CD14-positive monocyte (primary cell): Measurements from ENCODE around the gene SPC25. TPM values are rescaled to one million over a fixed set of nuclear protein-coding genes. Genes with fewer than 3 reads are reported as not detected.

Source experiments
- DNase-seq, 3 donors: peaks; one replicate each; pipeline ENCODE4 v3.0.0-alpha.2; 2011 to 2022
- H2AFZ ChIP-seq: 2 replicates; pipeline ENCODE4 v1.6.0; 2012; ENCODE audit warnings: mild to moderate bottlenecking, low read depth, low read length, inconsistent platforms; ENCODE audit not compliant: insufficient read depth, poor library complexity, severe bottlenecking
- H3K27ac ChIP-seq, 2 donors: 1 replicate in 1 of 2; 2 replicates in 1 of 2; pipeline ENCODE4 v1.5.1; 2012 to 2013; ENCODE audit warnings: low read length in 2 of 2, control low read depth in 1 of 2, inconsistent platforms in 1 of 2, low read depth in 1 of 2, mild to moderate bottlenecking in 1 of 2
- H3K27me3 ChIP-seq, 2 donors: one replicate each; pipeline versions ENCODE4 v1.6.0 to v1.6.1; 2011 to 2013; ENCODE audit warnings: low read length in 2 of 2; ENCODE audit not compliant: control insufficient read depth in 2 of 2, insufficient read depth in 2 of 2
- H3K36me3 ChIP-seq, 2 donors: replicated peaks in 1 of 2; 1 replicate in 1 of 2; 2 replicates in 1 of 2; pipeline versions ENCODE4 v1.5.1 to v1.6.1; 2012 to 2013; ENCODE audit warnings: low read length in 2 of 2, control low read depth in 1 of 2, inconsistent platforms in 1 of 2, mild to moderate bottlenecking in 1 of 2; ENCODE audit not compliant: insufficient read depth in 2 of 2, control insufficient read depth in 1 of 2
- H3K4me1 ChIP-seq, 2 donors: 1 replicate in 1 of 2; 2 replicates in 1 of 2; pipeline versions ENCODE4 v1.5.1 to v1.6.1; 2012 to 2013; ENCODE audit warnings: low read length in 2 of 2, control low read depth in 1 of 2, inconsistent platforms in 1 of 2, mild to moderate bottlenecking in 1 of 2, moderate library complexity in 1 of 2; ENCODE audit not compliant: insufficient read depth in 2 of 2, control insufficient read depth in 1 of 2
- H3K4me2 ChIP-seq: replicated peaks from 2 replicates; pipeline ENCODE3; 2012; ENCODE audit warnings: low read length, moderate library complexity, mild to moderate bottlenecking; ENCODE audit not compliant: poor library complexity, severe bottlenecking; ENCODE audit errors: extremely low read depth
- H3K4me3 ChIP-seq, 3 experiments: fragments of 200-600 bp in 1 of 3; sonication (generic) in 1 of 3; replicated peaks in 1 of 3; 1 replicate in 2 of 3; 2 replicates in 1 of 3; pipeline ENCODE4 v1.5.1; 2011 to 2013; ENCODE audit warnings: low read length in 3 of 3, mild to moderate bottlenecking in 3 of 3, control low read depth in 2 of 3, low read depth in 2 of 3, inconsistent platforms in 1 of 3, moderate library complexity in 1 of 3
- H3K79me2 ChIP-seq: 2 replicates; pipeline ENCODE4 v1.6.0; 2012; ENCODE audit warnings: mild to moderate bottlenecking, control low read depth, inconsistent platforms, low read length, moderate library complexity; ENCODE audit not compliant: insufficient read depth
- H3K9ac ChIP-seq: 2 replicates; pipeline ENCODE4 v1.6.0; 2017; ENCODE audit warnings: low read length, mild to moderate bottlenecking; ENCODE audit not compliant: insufficient read depth, poor library complexity, severe bottlenecking
- H3K9me3 ChIP-seq, 2 donors: replicated peaks in 1 of 2; 1 replicate in 1 of 2; 2 replicates in 1 of 2; pipeline versions ENCODE4 v1.5.1 to v1.6.1; 2012 to 2013; ENCODE audit warnings: low read length in 2 of 2, control low read depth in 1 of 2; ENCODE audit not compliant: control insufficient read depth in 1 of 2, insufficient read depth in 1 of 2
- H4K20me1 ChIP-seq: 2 replicates; pipeline ENCODE4 v1.6.0; 2012; ENCODE audit warnings: mild to moderate bottlenecking, low read length, control low read depth, moderate library complexity; ENCODE audit not compliant: insufficient read depth
- H3K27ac Mint-ChIP-seq, 7 donors: one replicate each; pipeline ENCODE4 v1.8.0; 2020; ENCODE audit warnings: mild to moderate bottlenecking in 7 of 7, mixed read lengths in 7 of 7, moderate library complexity in 6 of 7, inconsistent platforms in 2 of 7
- H3K27me3 Mint-ChIP-seq, 3 donors: one replicate each; pipeline ENCODE4 v1.8.0; 2021 to 2022; ENCODE audit warnings: low read depth in 3 of 3, mild to moderate bottlenecking in 3 of 3, mixed read lengths in 3 of 3, moderate library complexity in 3 of 3, inconsistent platforms in 1 of 3
- H3K36me3 Mint-ChIP-seq, 2 donors: one replicate each; pipeline ENCODE4 v1.8.0; 2020; ENCODE audit warnings: mixed read lengths in 2 of 2, inconsistent platforms in 1 of 2, mild to moderate bottlenecking in 1 of 2
- H3K4me1 Mint-ChIP-seq: one replicate; pipeline ENCODE4 v1.8.0; 2020; ENCODE audit warnings: mild to moderate bottlenecking, mixed read lengths
- H3K4me3 Mint-ChIP-seq, 2 donors: one replicate each; pipeline ENCODE4 v1.8.0; 2020; ENCODE audit warnings: mild to moderate bottlenecking in 2 of 2, mixed read lengths in 2 of 2, moderate library complexity in 1 of 2
- H3K9me3 Mint-ChIP-seq, 7 donors: one replicate each; pipeline ENCODE4 v1.8.0; 2020 to 2022; ENCODE audit warnings: mixed read lengths in 7 of 7, mild to moderate bottlenecking in 6 of 7, moderate library complexity in 6 of 7, inconsistent platforms in 2 of 7
- WGBS: methylation state at CpG from one replicate; pipeline ENCODE4 v1.1.5; 2013; ENCODE audit warnings: missing lambda C conversion rate; ENCODE audit not compliant: insufficient coverage; 5-methylcytosine and 5-hydroxymethylcytosine counted together
- intact Hi-C, 2 donors: fragments of 100-400 bp; cut with micrococcal nuclease; formaldehyde crosslinking; loops; one replicate each; pipeline versions ENCODE4 v1.15.0 to v1.15.1; 2023
- polyA plus RNA-seq, 3 donors: library from polyadenylated mRNA; depleted of rRNA in 1 of 3; unstranded in 2 of 3; stranded (reverse) in 1 of 3; fragments of 300-500 nt in 2 of 3; fragments of >200 nt in 1 of 3; fragmentation: Illumina TruSeq in 2 of 3; gene quantifications; 1 replicate in 2 of 3; 2 replicates in 1 of 3; pipeline ENCODE4 v1.2.3, GENCODE V29; 2012 to 2021
- TF ChIP-seq, protein P1 (sequence below): fragments of 200-600 bp; IDR thresholded peaks from one replicate; pipeline ENCODE4 v1.8.0; 2022; ENCODE audit warnings: antibody characterized with exemption, mild to moderate bottlenecking

The SPC25 gene
- polyA plus RNA-seq, 3 donors = not detected

DNA sequence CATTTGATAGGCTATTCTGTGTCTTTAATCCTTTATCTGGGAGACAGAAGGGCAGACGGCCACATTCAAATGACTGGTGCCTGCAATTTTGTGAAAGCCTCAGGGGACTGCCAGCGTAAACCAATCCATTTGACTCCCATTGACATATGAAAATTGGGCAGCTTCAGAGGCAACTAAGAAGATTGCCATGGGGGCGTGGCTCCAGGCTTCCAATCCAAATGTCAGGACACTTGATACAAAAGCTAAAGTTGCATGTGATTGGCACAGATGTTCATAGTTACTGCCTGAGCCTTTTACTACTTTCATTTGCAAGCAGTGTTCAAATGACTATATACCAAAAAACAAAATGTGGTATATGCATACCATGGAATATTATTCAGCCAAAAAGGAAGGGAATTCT is 42.0 kb downstream of the SPC25 start:
- no peak for DNase-seq
- Mint-ChIP-seq H3K4me3 (no peak overlapping the region), H3K4me1 (no peaks in the 10 kb centered on the region), H3K9me3 (no peaks in the 10 kb centered on the region), H3K36me3 (peaks cover 10 to 14% of the 10 kb centered on the region in 2 donors), H3K27me3 (peaks cover 4 to 6% (median 4%) of the 10 kb centered on the region in 3 donors), H3K27ac (no peak overlapping the region)
- Histone ChIP-seq H2AFZ (no peak overlapping the region), H3K9me3 (no peaks in the 10 kb centered on the region), H3K27me3 (no peaks in the 10 kb centered on the region), H3K4me3 (no peak overlapping the region), H4K20me1 (no peaks in the 10 kb centered on the region), H3K27ac (no peak overlapping the region), H3K36me3 (peaks cover 4 to 6% of the 10 kb centered on the region in 2 donors), H3K79me2 (no peaks in the 10 kb centered on the region), H3K4me2 (no peak overlapping the region), H3K9ac (no peak overlapping the region), H3K4me1 (no peaks in the 10 kb centered on the region)
- WGBS = 92% methylated on average over 2 of the region's 3 CpGs
- intact Hi-C loops = no loop called here
- TF ChIP-seq, protein P1, sequence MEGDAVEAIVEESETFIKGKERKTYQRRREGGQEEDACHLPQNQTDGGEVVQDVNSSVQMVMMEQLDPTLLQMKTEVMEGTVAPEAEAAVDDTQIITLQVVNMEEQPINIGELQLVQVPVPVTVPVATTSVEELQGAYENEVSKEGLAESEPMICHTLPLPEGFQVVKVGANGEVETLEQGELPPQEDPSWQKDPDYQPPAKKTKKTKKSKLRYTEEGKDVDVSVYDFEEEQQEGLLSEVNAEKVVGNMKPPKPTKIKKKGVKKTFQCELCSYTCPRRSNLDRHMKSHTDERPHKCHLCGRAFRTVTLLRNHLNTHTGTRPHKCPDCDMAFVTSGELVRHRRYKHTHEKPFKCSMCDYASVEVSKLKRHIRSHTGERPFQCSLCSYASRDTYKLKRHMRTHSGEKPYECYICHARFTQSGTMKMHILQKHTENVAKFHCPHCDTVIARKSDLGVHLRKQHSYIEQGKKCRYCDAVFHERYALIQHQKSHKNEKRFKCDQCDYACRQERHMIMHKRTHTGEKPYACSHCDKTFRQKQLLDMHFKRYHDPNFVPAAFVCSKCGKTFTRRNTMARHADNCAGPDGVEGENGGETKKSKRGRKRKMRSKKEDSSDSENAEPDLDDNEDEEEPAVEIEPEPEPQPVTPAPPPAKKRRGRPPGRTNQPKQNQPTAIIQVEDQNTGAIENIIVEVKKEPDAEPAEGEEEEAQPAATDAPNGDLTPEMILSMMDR = no peak

DNA sequence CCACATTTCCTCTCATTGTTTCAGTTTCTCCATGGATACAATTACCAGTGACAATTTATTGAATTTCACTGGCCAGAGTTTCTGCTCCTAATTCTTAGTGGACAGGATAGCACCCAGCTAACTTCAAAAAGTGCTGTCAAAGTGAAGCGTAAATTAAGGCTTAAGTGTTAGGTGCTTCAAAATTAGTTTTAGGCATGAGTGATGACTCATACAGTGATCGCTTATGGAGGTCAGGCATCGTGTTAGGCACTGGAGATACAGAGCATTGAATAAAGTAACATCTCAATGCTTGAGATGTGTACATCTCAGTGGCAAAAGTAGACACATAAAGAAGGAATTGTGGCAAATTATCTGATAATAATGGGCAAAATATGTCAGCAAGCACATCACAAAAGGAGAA is 47.0 kb downstream of the SPC25 start:
- intact Hi-C loops = no loop called here
- Histone ChIP-seq H2AFZ (no peak overlapping the region), H3K4me3 (no peak overlapping the region), H3K79me2 (no peaks in the 10 kb centered on the region), H3K36me3 (no peaks in the 10 kb centered on the region), H3K9me3 (no peaks in the 10 kb centered on the region), H3K27me3 (no peaks in the 10 kb centered on the region), H3K27ac (no peak overlapping the region), H3K4me2 (no peak overlapping the region), H3K9ac (no peak overlapping the region), H3K4me1 (no peaks in the 10 kb centered on the region), H4K20me1 (no peaks in the 10 kb centered on the region)
- H3K27ac Mint-ChIP-seq = no peak overlapping the region
- H3K36me3 Mint-ChIP-seq = no peaks in the 10 kb centered on the region
- no peak overlapping the region for H3K4me3 Mint-ChIP-seq
- TF ChIP-seq, protein P1 = no peak
- 100% methylated on average over 3 of the region's 3 CpGs for WGBS
- peaks cover 0 to 7% (median 3%) of the 10 kb centered on the region in 7 donors for H3K9me3 Mint-ChIP-seq
- no peak for DNase-seq
- peaks cover 1 to 6% (median 4%) of the 10 kb centered on the region in 3 donors for H3K27me3 Mint-ChIP-seq
- no peaks in the 10 kb centered on the region for H3K4me1 Mint-ChIP-seq
